Measurements from ENCODE around the gene FERMT3. TPM values are rescaled to one million over a fixed set of nuclear protein-coding genes. Genes with fewer than 3 reads are reported as not detected.
A peak's percentile ranks its signal among the peaks of the same experiment; 100 is the strongest.

The FERMT3 gene
- total RNA-seq, 1 donor from 2014 or later: 5.4 TPM

DNA sequence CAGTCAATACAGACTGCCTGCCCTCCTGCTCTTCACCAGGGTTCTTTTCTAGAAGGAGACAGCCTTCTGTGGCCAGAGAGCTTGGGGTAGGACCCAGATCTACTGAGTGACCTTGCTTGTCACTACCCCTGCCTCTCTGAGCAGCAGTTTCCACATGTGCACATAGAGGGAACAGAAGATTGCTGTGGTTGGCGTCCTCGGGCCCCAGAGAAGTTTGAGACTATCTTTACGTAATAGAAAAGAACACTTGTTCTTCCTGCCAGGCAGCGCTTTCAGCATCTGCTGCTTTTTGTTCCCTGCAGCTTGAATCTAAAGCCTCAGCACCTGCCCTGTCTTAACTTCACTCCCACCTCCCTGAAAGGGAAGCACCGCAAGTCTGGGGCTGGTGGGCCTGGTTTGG is 32.5 kb downstream of the FERMT3 start:
- H3K27ac ChIP-seq (replicated peaks): peak overlapping the region; percentile 100

GRCh38 chr11:64239662-64240434 is 33.3 kb downstream of the FERMT3 start:
- intact Hi-C loops (cut with micrococcal nuclease): no loop called here
- peak overlapping the region; percentile 100 for H3K27ac ChIP-seq (replicated peaks)
- H3K4me3 ChIP-seq: peak overlapping the region; percentile 84
- no peaks in the 10 kb centered on the region for H3K27me3 ChIP-seq (ENCODE audit: low read depth)
- no peak for DNase-seq
- TF ChIP-seq, protein P1, sequence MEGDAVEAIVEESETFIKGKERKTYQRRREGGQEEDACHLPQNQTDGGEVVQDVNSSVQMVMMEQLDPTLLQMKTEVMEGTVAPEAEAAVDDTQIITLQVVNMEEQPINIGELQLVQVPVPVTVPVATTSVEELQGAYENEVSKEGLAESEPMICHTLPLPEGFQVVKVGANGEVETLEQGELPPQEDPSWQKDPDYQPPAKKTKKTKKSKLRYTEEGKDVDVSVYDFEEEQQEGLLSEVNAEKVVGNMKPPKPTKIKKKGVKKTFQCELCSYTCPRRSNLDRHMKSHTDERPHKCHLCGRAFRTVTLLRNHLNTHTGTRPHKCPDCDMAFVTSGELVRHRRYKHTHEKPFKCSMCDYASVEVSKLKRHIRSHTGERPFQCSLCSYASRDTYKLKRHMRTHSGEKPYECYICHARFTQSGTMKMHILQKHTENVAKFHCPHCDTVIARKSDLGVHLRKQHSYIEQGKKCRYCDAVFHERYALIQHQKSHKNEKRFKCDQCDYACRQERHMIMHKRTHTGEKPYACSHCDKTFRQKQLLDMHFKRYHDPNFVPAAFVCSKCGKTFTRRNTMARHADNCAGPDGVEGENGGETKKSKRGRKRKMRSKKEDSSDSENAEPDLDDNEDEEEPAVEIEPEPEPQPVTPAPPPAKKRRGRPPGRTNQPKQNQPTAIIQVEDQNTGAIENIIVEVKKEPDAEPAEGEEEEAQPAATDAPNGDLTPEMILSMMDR (IDR thresholded peaks at IDR 0.05; ENCODE audit: borderline replicate concordance): no peak
- H3K4me1 ChIP-seq: peaks cover 68% of the 10 kb centered on the region
- peaks cover 34% of the 10 kb centered on the region for H3K36me3 ChIP-seq
- no peaks in the 10 kb centered on the region for H3K9me3 ChIP-seq (replicated peaks)

More for the DNA sequence above, 32.5 kb downstream of the FERMT3 start:
- no peak for DNase-seq
- H3K27me3 ChIP-seq (ENCODE audit: low read depth): no peaks in the 10 kb centered on the region
- no peaks in the 10 kb centered on the region for H3K9me3 ChIP-seq (replicated peaks)
- peaks cover 29% of the 10 kb centered on the region for H3K36me3 ChIP-seq
- H3K4me1 ChIP-seq: peaks cover 65% of the 10 kb centered on the region
- H3K4me3 ChIP-seq: no peak overlapping the region
- TF ChIP-seq, protein P1 (IDR thresholded peaks at IDR 0.05; ENCODE audit: borderline replicate concordance): no peak
- intact Hi-C loops (cut with micrococcal nuclease): no loop called here

DNA sequence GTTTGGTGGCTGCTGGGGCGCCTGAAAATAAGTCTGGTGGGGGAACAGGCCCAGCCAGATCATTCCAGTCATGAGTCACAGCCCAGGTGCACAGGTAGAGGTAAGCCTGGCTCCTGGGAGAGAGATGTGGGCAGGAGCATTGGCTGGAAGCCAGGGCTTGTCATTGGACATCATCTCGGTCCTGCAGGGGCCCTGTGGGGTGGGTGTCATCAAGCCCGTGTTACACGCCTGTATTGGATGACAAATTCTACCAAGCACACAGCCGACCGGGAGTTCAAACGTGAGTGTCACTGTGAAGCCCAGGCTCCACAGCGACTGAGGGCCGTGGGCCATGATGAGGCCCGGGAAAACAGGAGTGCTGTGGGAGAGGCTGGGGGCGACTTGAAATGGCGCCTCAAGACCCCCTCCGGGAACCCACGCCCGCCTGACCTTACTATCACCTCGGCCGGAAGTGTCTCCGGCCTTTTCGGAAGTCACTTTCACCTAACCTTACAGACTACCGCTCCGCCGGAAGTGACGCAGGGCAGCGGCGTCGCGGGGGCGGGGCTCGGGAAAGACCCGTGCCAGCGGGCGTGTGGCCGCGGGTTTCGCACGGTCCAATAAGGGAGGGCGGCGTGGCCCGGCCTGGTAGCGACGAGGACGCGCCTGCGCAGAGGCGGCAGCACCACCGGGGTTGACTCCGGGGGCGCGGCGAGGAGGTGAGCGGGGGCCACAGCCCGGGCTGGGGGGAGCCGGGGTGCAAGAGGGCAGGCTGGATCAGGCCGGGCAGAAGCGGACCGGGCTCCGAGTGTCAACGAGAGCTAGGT is 34.1 kb downstream of the FERMT3 start, which contains the start of gene FKBP2:
TSS of gene FKBP2 (plus strand) at position 661 of the 806 bp plus-strand sequence. CDS start 1,293 bp downstream, outside the sequence.
- H3K27ac ChIP-seq (replicated peaks): peak within 1 kb of the TSS; percentile 100
- no peaks in the 10 kb centered on the region for H3K27me3 ChIP-seq (ENCODE audit: low read depth)
- peaks cover 68% of the 10 kb centered on the region for H3K4me1 ChIP-seq
- H3K36me3 ChIP-seq: peaks cover 34% of the 10 kb centered on the region
- TF ChIP-seq, protein P1 (IDR thresholded peaks at IDR 0.05; ENCODE audit: borderline replicate concordance): no peak
- peak within 1 kb of the TSS; percentile 84 for H3K4me3 ChIP-seq
- DNase-seq: peak; percentile 97
- intact Hi-C loops (cut with micrococcal nuclease): no loop called here
- H3K9me3 ChIP-seq (replicated peaks): no peaks in the 10 kb centered on the region

DNA sequence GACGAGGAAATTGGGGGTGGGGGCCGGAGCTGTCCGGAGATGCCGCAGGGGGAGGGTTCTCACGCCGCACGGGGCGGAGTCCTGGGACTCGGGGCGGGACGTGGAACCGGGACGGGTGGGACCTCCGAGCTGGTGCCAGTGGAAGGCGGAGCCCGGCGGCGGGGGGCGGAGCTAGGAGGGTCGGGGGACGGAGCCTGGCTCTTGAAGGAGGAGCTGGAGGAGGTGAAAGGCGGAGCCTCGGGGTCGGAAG is 34.6 kb downstream of the FERMT3 start:
- TF ChIP-seq, protein P1 (IDR thresholded peaks at IDR 0.05; ENCODE audit: borderline replicate concordance): no peak
- intact Hi-C loops (cut with micrococcal nuclease): no loop called here
- H3K27ac ChIP-seq (replicated peaks): peak overlapping the region; percentile 100
- peak overlapping the region; percentile 84 for H3K4me3 ChIP-seq
- no peaks in the 10 kb centered on the region for H3K27me3 ChIP-seq (ENCODE audit: low read depth)
- H3K9me3 ChIP-seq (replicated peaks): no peaks in the 10 kb centered on the region
- DNase-seq: peak; percentile 100
- H3K4me1 ChIP-seq: peaks cover 68% of the 10 kb centered on the region
- H3K36me3 ChIP-seq: peaks cover 34% of the 10 kb centered on the region

DNA sequence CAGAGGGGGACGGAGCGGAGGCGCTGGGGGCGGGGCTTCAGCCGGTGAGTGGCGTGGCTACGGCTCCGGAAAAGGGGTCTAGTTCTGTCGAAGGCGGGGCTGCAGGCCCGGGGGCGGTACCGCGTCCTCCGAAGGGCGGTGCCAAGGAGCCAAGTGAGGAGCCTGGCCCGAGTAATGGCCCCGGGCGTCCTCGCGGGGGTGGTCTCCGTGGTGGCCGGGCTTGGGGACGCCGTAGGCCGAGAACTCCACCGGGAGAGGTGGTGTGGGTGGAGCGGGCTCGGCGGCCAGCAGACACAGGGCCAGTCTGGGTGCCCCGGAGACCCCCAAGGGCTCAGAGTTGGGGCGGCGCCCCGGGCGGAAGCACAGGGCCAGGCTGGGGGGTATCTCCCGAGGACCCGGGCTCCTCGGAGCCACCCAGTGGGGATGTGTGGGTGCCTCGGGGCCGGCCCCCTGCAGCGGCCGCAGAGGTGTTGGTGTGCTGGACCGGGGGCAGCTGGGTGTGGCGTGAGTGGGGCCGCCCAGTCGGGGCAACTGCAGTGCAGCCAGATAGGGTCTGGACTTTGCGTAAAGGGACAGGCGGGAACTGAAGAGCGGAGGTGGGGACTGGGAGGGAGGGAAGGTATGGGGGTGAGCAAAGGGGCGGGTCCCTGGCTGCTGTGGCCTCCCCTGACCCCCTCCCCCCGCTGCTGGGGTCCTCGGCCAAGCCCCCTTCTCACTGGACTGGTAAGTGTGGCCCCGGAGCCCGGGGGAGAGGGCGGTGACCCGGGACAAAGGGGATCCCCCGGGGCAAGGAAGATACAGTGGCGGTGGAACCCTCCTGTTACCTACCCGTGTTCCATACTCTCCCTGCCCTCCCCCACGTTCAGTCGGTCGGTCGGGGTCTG is 35.2 kb downstream of the FERMT3 start:
- TF ChIP-seq, protein P1 (IDR thresholded peaks at IDR 0.05; ENCODE audit: borderline replicate concordance): peak; percentile 7
- Histone ChIP-seq H3K9me3 (replicated peaks) (no peaks in the 10 kb centered on the region), H3K4me3 (peak overlapping the region; percentile 84), H3K4me1 (peaks cover 64% of the 10 kb centered on the region), H3K36me3 (peaks cover 34% of the 10 kb centered on the region), H3K27me3 (ENCODE audit: low read depth) (no peaks in the 10 kb centered on the region), H3K27ac (replicated peaks) (peak overlapping the region; percentile 100)
- intact Hi-C loops (cut with micrococcal nuclease): no loop called here
- DNase-seq: peak; percentile 51

All from left ventricle myocardium inferior (tissue), 1 donor.